A673 (cell line): Measurements from ENCODE around the gene PSMD13. TPM values are rescaled to one million over a fixed set of nuclear protein-coding genes. Genes with fewer than 3 reads are reported as not detected.
A peak's percentile ranks its signal among the peaks of the same experiment; 100 is the strongest.

Experiments
- BruUV-seq: library from RNA; stranded (reverse); fragments of 400-500 nt; replicated peaks from 2 replicates; lab custom pipeline; 2021; lab: Mats Ljungman, UMichigan
- CTCF ChIA-PET: fragments of 300-600 bp; sonication (Branson Sonifier 250); formaldehyde crosslinking; loops from one replicate; lab custom pipeline; 2022; ENCODE audit warnings: antibody characterized with exemption; lab: Charles Lee
- POLR2A ChIA-PET: fragments of 300-600 bp; sonication (Branson Sonifier 250); formaldehyde crosslinking; loops from one replicate; lab custom pipeline; 2022; ENCODE audit warnings: antibody characterized with exemption; ENCODE audit not compliant: low non-redundant PET; lab: Charles Lee
- DNase-seq: peaks from one replicate; pipeline ENCODE4 v3.0.0-alpha.2; 2015; ENCODE audit warnings: low spot score
- H3K27ac ChIP-seq: fragments of 200-600 bp; sonication (generic); 2 replicates; pipeline ENCODE4 v1.5.1; 2016; ENCODE audit warnings: mixed run types, low read depth, mild to moderate bottlenecking, mixed read lengths, antibody characterized with exemption, low read length; ENCODE audit not compliant: poor library complexity, severe bottlenecking
- H3K27me3 ChIP-seq: fragments of 200-600 bp; sonication (generic); replicated peaks from 2 replicates; pipeline ENCODE4 v1.6.1; 2017; ENCODE audit warnings: mixed run types, low read depth, mild to moderate bottlenecking, mixed read lengths, antibody characterized with exemption, low read length; ENCODE audit not compliant: insufficient read depth, poor library complexity
- H3K36me3 ChIP-seq: fragments of 200-600 bp; sonication (generic); 2 replicates; pipeline ENCODE4 v1.6.1; 2016; ENCODE audit warnings: mixed run types, mild to moderate bottlenecking, mixed read lengths, antibody characterized with exemption, low read length; ENCODE audit not compliant: insufficient read depth, poor library complexity, severe bottlenecking
- H3K4me1 ChIP-seq: fragments of 200-600 bp; sonication (generic); 2 replicates; pipeline ENCODE4 v1.6.1; 2017; ENCODE audit warnings: mixed run types, mild to moderate bottlenecking, mixed read lengths, antibody characterized with exemption, low read length; ENCODE audit not compliant: insufficient read depth, poor library complexity, severe bottlenecking
- H3K4me3 ChIP-seq: fragments of 200-600 bp; sonication (generic); 2 replicates; pipeline ENCODE4 v1.5.1; 2016; ENCODE audit warnings: low read depth, mixed run types, mild to moderate bottlenecking, mixed read lengths, low read length; ENCODE audit not compliant: poor library complexity, severe bottlenecking
- H3K9me3 ChIP-seq: fragments of 200-600 bp; sonication (generic); 2 replicates; pipeline ENCODE4 v1.6.1; 2016; ENCODE audit warnings: mixed run types, low read depth, mild to moderate bottlenecking, mixed read lengths, antibody characterized with exemption, low read length; ENCODE audit not compliant: poor library complexity, severe bottlenecking
- CTCF ChIP-seq: fragments of 300-800, 200-600 bp; sonication (generic); conservative IDR thresholded peaks from 2 replicates; pipeline ENCODE4 v1.5.1; 2017; ENCODE audit warnings: low read depth, mild to moderate bottlenecking, antibody characterized with exemption, low read length, moderate library complexity, mixed read lengths
- EZH2 ChIP-seq: fragments of 200-600 bp; sonication (generic); IDR thresholded peaks from 2 replicates; pipeline ENCODE4 v1.6.1; 2017; ENCODE audit warnings: borderline replicate concordance, low read depth, mild to moderate bottlenecking, mixed read lengths, antibody characterized with exemption, low read length; ENCODE audit not compliant: poor library complexity, severe bottlenecking
- intact Hi-C: fragments of 100-400 bp; cut with micrococcal nuclease; formaldehyde crosslinking; loops from one replicate; pipeline ENCODE4 v1.10.0; 2022; ENCODE audit not compliant: unreplicated experiment
- total RNA-seq: library from RNA; stranded (reverse); gene quantifications from 2 replicates; pipeline ENCODE4 v1.2.3, GENCODE V29; 2021

PSMD13 gene
- total RNA-seq, 1 experiment from 2014 or later: 199 TPM

- BruUV-seq: no TSS peak
- CTCF ChIA-PET: no interaction called here
- DNase-seq: no peak
These were observed 62.5 kb downstream of the PSMD13 start, which contains the start of gene IFITM5 for GRCh38 chr11:299081-299891. IFITM5 (minus strand) TSS chr11:299526; CDS start chr11:299490, 36 bp downstream.

GRCh38 chr11:299951-300735 is 63.4 kb downstream of the PSMD13 start:
- POLR2A ChIA-PET: no interaction called here
- peak; percentile 52 for TF ChIP-seq CTCF
- no peak for TF ChIP-seq EZH2
- no peaks in the 10 kb centered on the region for H3K36me3 ChIP-seq
- intact Hi-C loops: loop anchor here (10.0 kb wide), 1 partner anchor 55 kb away; no protein-coding TSS in a partner anchor
- BruUV-seq: no TSS peak
- H3K27me3 ChIP-seq: no peaks in the 10 kb centered on the region
- H3K27ac ChIP-seq: no peak overlapping the region
- H3K4me1 ChIP-seq: no peaks in the 10 kb centered on the region
- peak; percentile 57 for DNase-seq
- CTCF ChIA-PET: no interaction called here
- no peak overlapping the region for H3K4me3 ChIP-seq
- no peaks in the 10 kb centered on the region for H3K9me3 ChIP-seq

More at GRCh38 chr11:299081-299891, 62.5 kb downstream of the PSMD13 start, which contains the start of gene IFITM5:
- Histone ChIP-seq H3K27ac (no peak within 1 kb of the TSS), H3K4me3 (no peak within 1 kb of the TSS), H3K9me3 (no peaks in the 10 kb centered on the region), H3K4me1 (no peaks in the 10 kb centered on the region), H3K27me3 (no peaks in the 10 kb centered on the region), H3K36me3 (no peaks in the 10 kb centered on the region)
- POLR2A ChIA-PET: no interaction called here
- intact Hi-C loops: no loop called here
- TF ChIP-seq EZH2: no peak
- no peak for TF ChIP-seq CTCF

Other genes starting within 250 kb of the PSMD13 start
- gene SCGB1C1, start 43.9 kb upstream of the PSMD13 start, total RNA-seq: not detected in 2 replicates
- gene BET1L, start 29.6 kb upstream of the PSMD13 start, total RNA-seq: 22.2 and 26.2 TPM in 2 replicates
- 78.2 and 88.2 TPM in 2 replicates for gene RIC8A, start 29.3 kb upstream of the PSMD13 start, total RNA-seq
- gene SIRT3, start 634 bp upstream of the PSMD13 start, total RNA-seq: 13.6 and 17.1 TPM in 2 replicates
- gene NLRP6, start 41.4 kb downstream of the PSMD13 start, total RNA-seq: not detected in 2 replicates
- 5.4 and 8.6 TPM in 2 replicates for gene PGGHG, start 52.1 kb downstream of the PSMD13 start, total RNA-seq
- not detected in 2 replicates for gene IFITM5, start 62.5 kb downstream of the PSMD13 start, total RNA-seq
- gene IFITM2, start 70.8 kb downstream of the PSMD13 start, total RNA-seq: 23.3 and 25.5 TPM in 2 replicates
- 24.4 and 34.1 TPM in 2 replicates for gene IFITM1, start 77.1 kb downstream of the PSMD13 start, total RNA-seq
- gene IFITM3, start 83.9 kb downstream of the PSMD13 start, total RNA-seq: 87.6 and 99.8 TPM in 2 replicates
- gene B4GALNT4, start 132.5 kb downstream of the PSMD13 start, total RNA-seq: 19.0 and 28.9 TPM in 2 replicates
- not detected in 2 replicates for gene PKP3, start 157.2 kb downstream of the PSMD13 start, total RNA-seq
- gene SIGIRR, start 178.0 kb downstream of the PSMD13 start, total RNA-seq: 16.6 and 17.6 TPM in 2 replicates
- 0.26 TPM in 1 of 2 replicates, not detected in the other for gene ANO9, start 205.0 kb downstream of the PSMD13 start, total RNA-seq
- gene PTDSS2, start 213.3 kb downstream of the PSMD13 start, total RNA-seq: 33.5 and 37.6 TPM in 2 replicates